IMR-90 (cell line): ENCODE measurements around the gene VKORC1L1. TPM values are rescaled to one million over a fixed set of nuclear protein-coding genes. Genes with fewer than 3 reads are reported as not detected.
"Not testable (repeated sequence)": the region's sequence is repeated elsewhere in the genome, so short reads cannot be mapped to it uniquely, and the experiment has no call there.

Source experiments
- ATAC-seq: fragments of 200-7000 bp; cut with Tn5 transposase; 2 replicates; pipeline ENCODE4 v1.9.1; 2020; ENCODE audit warnings: low read depth, mild to moderate bottlenecking, moderate library complexity
- BruUV-seq: library from RNA; stranded (reverse); fragments of 400-500 nt; replicated peaks from 2 replicates; lab custom pipeline; 2021; lab: Mats Ljungman, UMichigan
- CTCF ChIA-PET: fragments of 300-600 bp; formaldehyde crosslinking; extraction: SDS; loops from one replicate; lab custom pipeline; 2021; ENCODE audit warnings: antibody characterized with exemption; lab: Yijun Ruan, JAX
- POLR2A ChIA-PET: fragments of 300-600 bp; sonication (Branson Sonifier 250); formaldehyde crosslinking; loops from one replicate; lab custom pipeline; 2022; ENCODE audit warnings: antibody characterized with exemption; ENCODE audit not compliant: unreplicated experiment; lab: Charles Lee
- DNase-seq: peaks from one replicate; pipeline ENCODE4 v3.0.0; 2013
- H2AFZ ChIP-seq: replicated peaks from 2 replicates; pipeline ENCODE3; 2013; ENCODE audit warnings: low read length, mild to moderate bottlenecking; ENCODE audit not compliant: poor library complexity
- H2AK5ac ChIP-seq: 2 replicates; pipeline ENCODE4 v1.6.1; 2013; ENCODE audit warnings: low read depth, low read length, inconsistent platforms
- H2AK9ac ChIP-seq: replicated peaks from 2 replicates; pipeline ENCODE3; 2013; ENCODE audit warnings: mild to moderate bottlenecking, low read depth, low read length, moderate library complexity; ENCODE audit not compliant: poor library complexity
- H2BK120ac ChIP-seq: 2 replicates; pipeline ENCODE4 v1.6.1; 2013; ENCODE audit warnings: low read depth, low read length, inconsistent platforms
- H2BK15ac ChIP-seq: 3 replicates; pipeline ENCODE4 v1.6.1; 2013; ENCODE audit warnings: low read depth, low read length, inconsistent platforms
- H2BK20ac ChIP-seq: 2 replicates; pipeline ENCODE4 v1.6.1; 2013; ENCODE audit warnings: low read depth, mild to moderate bottlenecking, inconsistent platforms, low read length, moderate library complexity
- H2BK5ac ChIP-seq: 2 replicates; pipeline ENCODE4 v1.6.1; 2013; ENCODE audit warnings: mild to moderate bottlenecking, low read depth, low read length, inconsistent platforms; ENCODE audit not compliant: poor library complexity, severe bottlenecking
- H3K14ac ChIP-seq: replicated peaks from 2 replicates; pipeline ENCODE4 v1.6.1; 2013; ENCODE audit warnings: low read depth, low read length, inconsistent platforms
- H3K18ac ChIP-seq: 2 replicates; pipeline ENCODE4 v1.6.1; 2013; ENCODE audit warnings: low read depth, low read length, control low read depth
- H3K23ac ChIP-seq: 2 replicates; pipeline ENCODE4 v1.6.1; 2013; ENCODE audit warnings: low read depth, low read length, inconsistent platforms
- H3K27ac ChIP-seq: 2 replicates; pipeline ENCODE4 v1.5.1; 2013; ENCODE audit warnings: mild to moderate bottlenecking, control low read depth, low read length; ENCODE audit not compliant: insufficient read depth
- H3K27me3 ChIP-seq: 2 replicates; pipeline ENCODE4 v1.6.1; 2013; ENCODE audit warnings: low read length; ENCODE audit not compliant: control insufficient read depth, insufficient read depth
- H3K36me3 ChIP-seq: 2 replicates; pipeline ENCODE4 v1.6.1; 2013; ENCODE audit warnings: low read length, mixed read lengths; ENCODE audit not compliant: control insufficient read depth, insufficient read depth
- H3K4ac ChIP-seq: 2 replicates; pipeline ENCODE4 v1.6.1; 2013; ENCODE audit warnings: low read depth, low read length, inconsistent platforms
- H3K4me1 ChIP-seq: 2 replicates; pipeline ENCODE4 v1.6.1; 2013; ENCODE audit warnings: low read length, mixed read lengths; ENCODE audit not compliant: control insufficient read depth, insufficient read depth
- H3K4me2 ChIP-seq: 2 replicates; pipeline ENCODE4 v1.6.1; 2013; ENCODE audit warnings: low read depth, mild to moderate bottlenecking, control low read depth, low read length, moderate library complexity
- H3K4me3 ChIP-seq: 2 replicates; pipeline ENCODE4 v1.5.1; 2013; ENCODE audit warnings: low read depth, mild to moderate bottlenecking, control low read depth, low read length, moderate library complexity; ENCODE audit not compliant: insufficient read depth
- H3K56ac ChIP-seq: 2 replicates; pipeline ENCODE4 v1.6.1; 2013; ENCODE audit warnings: low read length, inconsistent platforms; ENCODE audit not compliant: insufficient read depth; ENCODE audit errors: extremely low read depth
- H3K79me1 ChIP-seq, 2 experiments: 2 replicates each; pipeline ENCODE4 v1.6.1; 2013; ENCODE audit warnings: low read length in 2 of 2, inconsistent platforms in 1 of 2, low read depth in 1 of 2
- H3K9ac ChIP-seq: 2 replicates; pipeline ENCODE4 v1.6.1; 2013; ENCODE audit warnings: low read depth, low read length, control low read depth
- H3K9me1 ChIP-seq: 2 replicates; pipeline ENCODE4 v1.6.1; 2013; ENCODE audit warnings: low read length, inconsistent platforms; ENCODE audit not compliant: insufficient read depth
- H3K9me3 ChIP-seq: 2 replicates; pipeline ENCODE4 v1.6.1; 2013; ENCODE audit warnings: low read length; ENCODE audit not compliant: control insufficient read depth, insufficient read depth
- H4K20me1 ChIP-seq: 2 replicates; pipeline ENCODE4 v1.6.1; 2013; ENCODE audit warnings: low read length, inconsistent platforms; ENCODE audit not compliant: insufficient read depth
- H4K5ac ChIP-seq: 2 replicates; pipeline ENCODE4 v1.6.1; 2013; ENCODE audit warnings: mild to moderate bottlenecking, low read depth, low read length, control low read depth
- H4K8ac ChIP-seq, 2 experiments: 2 replicates each; pipeline ENCODE4 v1.6.1; 2013; ENCODE audit warnings: low read depth in 2 of 2, low read length in 2 of 2, control low read depth in 1 of 2, inconsistent platforms in 1 of 2
- H4K91ac ChIP-seq: 2 replicates; pipeline ENCODE4 v1.6.1; 2013; ENCODE audit warnings: low read depth, low read length, inconsistent platforms; ENCODE audit not compliant: insufficient read depth
- POLR2A ChIP-seq: IDR thresholded peaks from 2 replicates; pipeline ENCODE4 v1.6.1; 2012; ENCODE audit warnings: mild to moderate bottlenecking, low read depth, low read length
- WGBS, 2 experiments: methylation state at CpG; one replicate each; pipeline versions ENCODE4 v1.1.5 to v1.1.7; 2013; ENCODE audit warnings: missing lambda C conversion rate in 2 of 2; ENCODE audit not compliant: insufficient read length in 1 of 2; ENCODE audit errors: extremely low coverage in 2 of 2; 5-methylcytosine and 5-hydroxymethylcytosine counted together
- dilution Hi-C: fragments of 300-500 bp; cut with HindIII; formaldehyde crosslinking; loops from one replicate; pipeline ENCODE4 v1.14.3; 2018; ENCODE audit warnings: low sequenced_read_pairs; ENCODE audit not compliant: unreplicated experiment
- in situ Hi-C: fragments of 300-500 bp; cut with MboI; formaldehyde crosslinking; loops from 3 replicates; pipeline ENCODE4 v1.14.3; 2019; ENCODE audit warnings: low sequenced_read_pairs, inconsistent platforms, mixed read lengths
- intact Hi-C: fragments of 100-400 bp; cut with micrococcal nuclease; formaldehyde crosslinking; loops from 2 replicates; pipeline ENCODE4 v1.10.0; 2022
- polyA plus RNA-seq, 3 experiments: library from polyadenylated mRNA; depleted of rRNA; stranded (reverse); fragments of >200 nt; gene quantifications; 2 replicates each; pipeline ENCODE4 v1.2.3, GENCODE V29; 2012; ENCODE audit warnings: low replicate concordance in 1 of 3
- total RNA-seq: library from RNA; depleted of rRNA; stranded (reverse); fragments of >200 nt; gene quantifications from 2 replicates; pipeline ENCODE4 v1.2.3, GENCODE V29; 2012

VKORC1L1 gene
- total and polyA plus RNA-seq, 2 of the 4 experiments (the other 2 are of a cell fraction) = 12.5 to 14.5 TPM

GRCh38 chr7:65873582-65874193 is 814 bp downstream of the VKORC1L1 start:
- H4K91ac ChIP-seq, dilution Hi-C loops, H4K5ac ChIP-seq, BruUV-seq, H4K8ac ChIP-seq, H3K4me1 ChIP-seq, H3K9me1 ChIP-seq, H3K9me3 ChIP-seq, H2BK15ac ChIP-seq, H3K36me3 ChIP-seq, H2BK20ac ChIP-seq, DNase-seq, H3K18ac ChIP-seq, H2BK120ac ChIP-seq, H3K27me3 ChIP-seq, CTCF ChIA-PET, in situ Hi-C loops, POLR2A ChIA-PET, H4K20me1 ChIP-seq: not testable (repeated sequence)
- Histone ChIP-seq H2AFZ (peak overlapping the region; percentile 88), H2AK5ac (peak overlapping the region; percentile 20; the same call in 1 of the 2 replicates), H3K56ac (0 out of 2 replicates have a peak overlapping the region, but pooled peaks have one; percentile 28), H3K14ac (0 out of 2 replicates have a peak overlapping the region, but pooled peaks have one; percentile 44), H3K79me1 (peaks cover 3 to 16% of the 10 kb centered on the region in 2 experiments), H2BK5ac (peak overlapping the region; percentile 81), H3K4me3 (peak overlapping the region; percentile 100), H2AK9ac (peak overlapping the region; percentile 23), H3K9ac (peak overlapping the region; percentile 83), H3K4ac (peak overlapping the region; percentile 50; the same call in 1 of the 2 replicates), H3K23ac (peak overlapping the region; percentile 41; the same call in 1 of the 2 replicates), H3K4me2 (peak overlapping the region; percentile 94), H3K27ac (peak overlapping the region; percentile 93)
- WGBS, 2 experiments = 0% methylated on average over 9 of the region's 57 CpGs; no CpG with 5 or more reads in 1 of the 2 experiments
- intact Hi-C loops = loop anchor here (10.0 kb wide), 1 partner anchor 61 kb away; no protein-coding TSS in a partner anchor
- peak; percentile 24 for ATAC-seq
- TF ChIP-seq POLR2A = 0 out of 2 replicates have a peak, but pooled peaks have one; percentile 10

GRCh38 chr7:65875715-65876114 is 2.8 kb downstream of the VKORC1L1 start:
- H4K8ac ChIP-seq, DNase-seq, BruUV-seq, H3K36me3 ChIP-seq, H3K18ac ChIP-seq, H3K4me1 ChIP-seq, H2AFZ ChIP-seq, H2BK15ac ChIP-seq, CTCF ChIA-PET, in situ Hi-C loops, H3K9ac ChIP-seq, H3K9me1 ChIP-seq, H3K4me3 ChIP-seq, H3K9me3 ChIP-seq, H4K5ac ChIP-seq, H2AK9ac ChIP-seq, H2BK20ac ChIP-seq, H3K27ac ChIP-seq, H2BK5ac ChIP-seq, H3K4ac ChIP-seq, H4K91ac ChIP-seq, H3K4me2 ChIP-seq, H2BK120ac ChIP-seq, H2AK5ac ChIP-seq, POLR2A ChIA-PET, H3K56ac ChIP-seq, dilution Hi-C loops, ATAC-seq, H3K27me3 ChIP-seq, H3K14ac ChIP-seq, H4K20me1 ChIP-seq: not testable (repeated sequence)
- peaks cover 8 to 28% of the 10 kb centered on the region in 2 experiments for H3K79me1 ChIP-seq
- no CpG with 5 or more reads among the region's 4 CpGs for WGBS, 2 experiments
- H3K23ac ChIP-seq = 0 out of 2 replicates have a peak overlapping the region, but pooled peaks have one; percentile 33
- intact Hi-C loops = loop anchor here (10.0 kb wide), 1 partner anchor 59 kb away; no protein-coding TSS in a partner anchor
